ENCODE measurements around the gene PTPRG. TPM values are rescaled to one million over a fixed set of nuclear protein-coding genes. Genes with fewer than 3 reads are reported as not detected.

The PTPRG gene
- total and polyA plus RNA-seq, 2 donors: 3.9 to 4.1 TPM

GRCh38 chr3:61719278-61719977 is 158.1 kb downstream of the PTPRG start:
- Histone ChIP-seq H3K4me3 (ENCODE audit: low read length in 2 of 2) (no peak overlapping the region), H3K27ac (ENCODE audit: low read depth in 1 of 2, low read length in 1 of 2) (no peak overlapping the region), H3K9me3 (ENCODE audit: control insufficient read depth in 2 of 2, insufficient read depth in 1 of 2, low read length in 1 of 2) (no peaks in the 10 kb centered on the region), H3K4me1 (ENCODE audit: control insufficient read depth in 2 of 2, insufficient read depth in 2 of 2, low read length in 2 of 2) (no peaks in the 10 kb centered on the region), H3K36me3 (ENCODE audit: control insufficient read depth in 2 of 2, insufficient read depth in 2 of 2, low read length in 1 of 2) (no peaks in the 10 kb centered on the region), H3K27me3 (ENCODE audit: control insufficient read depth in 2 of 2, insufficient read depth in 1 of 2, low read length in 1 of 2) (no peaks in the 10 kb centered on the region)
- no peak for DNase-seq (ENCODE audit: low read depth in 6 of 9, low spot score in 9 of 9)
- 76% methylated on average over 8 of the region's 8 CpGs for WGBS

- no peak for DNase-seq (ENCODE audit: low read depth in 6 of 9, low spot score in 9 of 9)
- Histone ChIP-seq H3K27me3 (ENCODE audit: control insufficient read depth in 2 of 2, insufficient read depth in 1 of 2, low read length in 1 of 2) (no peaks in the 10 kb centered on the region), H3K4me3 (ENCODE audit: low read length in 2 of 2) (no peak overlapping the region), H3K36me3 (ENCODE audit: control insufficient read depth in 2 of 2, insufficient read depth in 2 of 2, low read length in 1 of 2) (no peaks in the 10 kb centered on the region), H3K4me1 (ENCODE audit: control insufficient read depth in 2 of 2, insufficient read depth in 2 of 2, low read length in 2 of 2) (no peaks in the 10 kb centered on the region), H3K27ac (ENCODE audit: low read depth in 1 of 2, low read length in 1 of 2) (no peak overlapping the region), H3K9me3 (ENCODE audit: control insufficient read depth in 2 of 2, insufficient read depth in 1 of 2, low read length in 1 of 2) (no peaks in the 10 kb centered on the region)
These were observed 161.7 kb downstream of the PTPRG start for GRCh38 chr3:61723038-61723437.

GRCh38 chr3:61724183-61724582 is 162.8 kb downstream of the PTPRG start:
- WGBS: 92% methylated on average over 2 of the region's 2 CpGs
- no peak overlapping the region for H3K27ac ChIP-seq (ENCODE audit: low read depth in 1 of 2, low read length in 1 of 2)
- H3K4me1 ChIP-seq (ENCODE audit: control insufficient read depth in 2 of 2, insufficient read depth in 2 of 2, low read length in 2 of 2): no peaks in the 10 kb centered on the region
- H3K36me3 ChIP-seq (ENCODE audit: control insufficient read depth in 2 of 2, insufficient read depth in 2 of 2, low read length in 1 of 2): no peaks in the 10 kb centered on the region
- no peak overlapping the region for H3K4me3 ChIP-seq (ENCODE audit: low read length in 2 of 2)
- no peaks in the 10 kb centered on the region for H3K27me3 ChIP-seq (ENCODE audit: control insufficient read depth in 2 of 2, insufficient read depth in 1 of 2, low read length in 1 of 2)
- H3K9me3 ChIP-seq (ENCODE audit: control insufficient read depth in 2 of 2, insufficient read depth in 1 of 2, low read length in 1 of 2): no peaks in the 10 kb centered on the region
- no peak for DNase-seq (ENCODE audit: low read depth in 6 of 9, low spot score in 9 of 9)

- 91% methylated on average over 6 of the region's 6 CpGs for WGBS
- Histone ChIP-seq H3K4me3 (ENCODE audit: low read length in 2 of 2) (no peak overlapping the region), H3K27me3 (ENCODE audit: control insufficient read depth in 2 of 2, insufficient read depth in 1 of 2, low read length in 1 of 2) (no peaks in the 10 kb centered on the region), H3K36me3 (ENCODE audit: control insufficient read depth in 2 of 2, insufficient read depth in 2 of 2, low read length in 1 of 2) (no peaks in the 10 kb centered on the region), H3K9me3 (ENCODE audit: control insufficient read depth in 2 of 2, insufficient read depth in 1 of 2, low read length in 1 of 2) (no peaks in the 10 kb centered on the region), H3K4me1 (ENCODE audit: control insufficient read depth in 2 of 2, insufficient read depth in 2 of 2, low read length in 2 of 2) (no peaks in the 10 kb centered on the region), H3K27ac (ENCODE audit: low read depth in 1 of 2, low read length in 1 of 2) (no peak overlapping the region)
- DNase-seq (ENCODE audit: low read depth in 6 of 9, low spot score in 9 of 9): no peak
These were observed 163.4 kb downstream of the PTPRG start for GRCh38 chr3:61724801-61725200.

- no peaks in the 10 kb centered on the region for H3K36me3 ChIP-seq (ENCODE audit: control insufficient read depth in 2 of 2, insufficient read depth in 2 of 2, low read length in 1 of 2)
- H3K27me3 ChIP-seq (ENCODE audit: control insufficient read depth in 2 of 2, insufficient read depth in 1 of 2, low read length in 1 of 2): no peaks in the 10 kb centered on the region
- no peak overlapping the region for H3K27ac ChIP-seq (ENCODE audit: low read depth in 1 of 2, low read length in 1 of 2)
- H3K4me3 ChIP-seq (ENCODE audit: low read length in 2 of 2): no peak overlapping the region
- H3K4me1 ChIP-seq (ENCODE audit: control insufficient read depth in 2 of 2, insufficient read depth in 2 of 2, low read length in 2 of 2): no peaks in the 10 kb centered on the region
- peak in 2 of 9 donors; percentile 2 to 14 for DNase-seq (ENCODE audit: low read depth in 6 of 9, low spot score in 9 of 9)
- no peaks in the 10 kb centered on the region for H3K9me3 ChIP-seq (ENCODE audit: control insufficient read depth in 2 of 2, insufficient read depth in 1 of 2, low read length in 1 of 2)
- 90% methylated on average over 5 of the region's 5 CpGs for WGBS
These were observed 164.5 kb downstream of the PTPRG start for GRCh38 chr3:61725851-61726333.

GRCh38 chr3:61727435-61727834 is 166.1 kb downstream of the PTPRG start:
- H3K4me1 ChIP-seq (ENCODE audit: control insufficient read depth in 2 of 2, insufficient read depth in 2 of 2, low read length in 2 of 2): no peaks in the 10 kb centered on the region
- H3K36me3 ChIP-seq (ENCODE audit: control insufficient read depth in 2 of 2, insufficient read depth in 2 of 2, low read length in 1 of 2): no peaks in the 10 kb centered on the region
- H3K9me3 ChIP-seq (ENCODE audit: control insufficient read depth in 2 of 2, insufficient read depth in 1 of 2, low read length in 1 of 2): no peaks in the 10 kb centered on the region
- WGBS: 97% methylated on average over 5 of the region's 5 CpGs
- H3K4me3 ChIP-seq (ENCODE audit: low read length in 2 of 2): no peak overlapping the region
- no peaks in the 10 kb centered on the region for H3K27me3 ChIP-seq (ENCODE audit: control insufficient read depth in 2 of 2, insufficient read depth in 1 of 2, low read length in 1 of 2)
- no peak for DNase-seq (ENCODE audit: low read depth in 6 of 9, low spot score in 9 of 9)
- H3K27ac ChIP-seq (ENCODE audit: low read depth in 1 of 2, low read length in 1 of 2): no peak overlapping the region

GRCh38 chr3:61729038-61729634 is 167.8 kb downstream of the PTPRG start:
- WGBS: 96% methylated on average over 6 of the region's 6 CpGs

GRCh38 chr3:61730056-61730455 is 168.7 kb downstream of the PTPRG start:
- Histone ChIP-seq H3K27me3 (ENCODE audit: control insufficient read depth in 2 of 2, insufficient read depth in 1 of 2, low read length in 1 of 2) (no peaks in the 10 kb centered on the region), H3K4me3 (ENCODE audit: low read length in 2 of 2) (no peak overlapping the region), H3K4me1 (ENCODE audit: control insufficient read depth in 2 of 2, insufficient read depth in 2 of 2, low read length in 2 of 2) (no peaks in the 10 kb centered on the region), H3K9me3 (ENCODE audit: control insufficient read depth in 2 of 2, insufficient read depth in 1 of 2, low read length in 1 of 2) (no peaks in the 10 kb centered on the region), H3K27ac (ENCODE audit: low read depth in 1 of 2, low read length in 1 of 2) (no peak overlapping the region), H3K36me3 (ENCODE audit: control insufficient read depth in 2 of 2, insufficient read depth in 2 of 2, low read length in 1 of 2) (no peaks in the 10 kb centered on the region)
- 88% methylated on average over 4 of the region's 4 CpGs for WGBS
- DNase-seq (ENCODE audit: low read depth in 6 of 9, low spot score in 9 of 9): no peak

More at GRCh38 chr3:61729038-61729634, 167.8 kb downstream of the PTPRG start:
- no peak for DNase-seq (ENCODE audit: low read depth in 6 of 9, low spot score in 9 of 9)
- Histone ChIP-seq H3K9me3 (ENCODE audit: control insufficient read depth in 2 of 2, insufficient read depth in 1 of 2, low read length in 1 of 2) (no peaks in the 10 kb centered on the region), H3K4me1 (ENCODE audit: control insufficient read depth in 2 of 2, insufficient read depth in 2 of 2, low read length in 2 of 2) (no peaks in the 10 kb centered on the region), H3K27ac (ENCODE audit: low read depth in 1 of 2, low read length in 1 of 2) (no peak overlapping the region), H3K27me3 (ENCODE audit: control insufficient read depth in 2 of 2, insufficient read depth in 1 of 2, low read length in 1 of 2) (no peaks in the 10 kb centered on the region), H3K4me3 (ENCODE audit: low read length in 2 of 2) (no peak overlapping the region), H3K36me3 (ENCODE audit: control insufficient read depth in 2 of 2, insufficient read depth in 2 of 2, low read length in 1 of 2) (no peaks in the 10 kb centered on the region)

GRCh38 chr3:61730577-61731231 is 169.3 kb downstream of the PTPRG start:
- no peak for DNase-seq (ENCODE audit: low read depth in 6 of 9, low spot score in 9 of 9)
- Histone ChIP-seq H3K27ac (ENCODE audit: low read depth in 1 of 2, low read length in 1 of 2) (no peak overlapping the region), H3K36me3 (ENCODE audit: control insufficient read depth in 2 of 2, insufficient read depth in 2 of 2, low read length in 1 of 2) (no peaks in the 10 kb centered on the region), H3K27me3 (ENCODE audit: control insufficient read depth in 2 of 2, insufficient read depth in 1 of 2, low read length in 1 of 2) (no peaks in the 10 kb centered on the region), H3K4me3 (ENCODE audit: low read length in 2 of 2) (no peak overlapping the region), H3K4me1 (ENCODE audit: control insufficient read depth in 2 of 2, insufficient read depth in 2 of 2, low read length in 2 of 2) (no peaks in the 10 kb centered on the region), H3K9me3 (ENCODE audit: control insufficient read depth in 2 of 2, insufficient read depth in 1 of 2, low read length in 1 of 2) (no peaks in the 10 kb centered on the region)
- WGBS: 40% methylated on average over 2 of the region's 2 CpGs
